ENCODE data around the gene COPS7B. TPM values are rescaled to one million over a fixed set of nuclear protein-coding genes. Genes with fewer than 3 reads are reported as not detected.

COPS7B gene
- total RNA-seq, 1 donor from 2014 or later, result 61.1 TPM

Other genes starting within 250 kb of the COPS7B start
- gene TEX44, start 193.6 kb upstream of the COPS7B start, total RNA-seq, result not detected in 2 replicates
- 2,193 and 2,194 TPM in 2 replicates for gene PTMA, start 77.9 kb upstream of the COPS7B start, total RNA-seq
- 31.0 and 31.9 TPM in 2 replicates for gene PDE6D, start 5.2 kb upstream of the COPS7B start, total RNA-seq
- 1.6 TPM in 2 replicates for gene NPPC, start 140.0 kb downstream of the COPS7B start, total RNA-seq
- 27.9 and 33.1 TPM in 2 replicates for gene DIS3L2, start 175.3 kb downstream of the COPS7B start, total RNA-seq

All from activated T-helper 1 cell treated with anti-CD3 and anti-CD28 coated beads, Interleukin-12 subunit alpha, Interleukin-12 subunit beta, Interleukin-2, Interleukin-4 antibody, amounts not matched to agents 30 ng/mL and 10 ng/mL and 1 ng/mL, durations not matched to agents 14 hours and 24 hours and 36 hours (primary cell).